D721Med (cell line): ENCODE data around the gene CTXND1.
"Not testable (repeated sequence)": the region's sequence is repeated elsewhere in the genome, so short reads cannot be mapped to it uniquely, and the experiment has no call there.

Experiments
- DNase-seq: peaks from one replicate; pipeline ENCODE4 v3.0.0; 2011; ENCODE audit warnings: low spot score; ENCODE audit not compliant: insufficient read length
- FAIRE-seq: peaks from 2 replicates; lab custom pipeline; 2011; peaks lifted over from hg19 to GRCh38; lab: Jason Lieb, UNC
- TF ChIP-seq, protein P1 (sequence below): IDR thresholded peaks from 2 replicates; pipeline ENCODE4 v1.5.1; 2012; ENCODE audit warnings: mild to moderate bottlenecking, control low read depth; ENCODE audit not compliant: insufficient read depth; ENCODE audit errors: missing control alignments

CTXND1 gene

DNA sequence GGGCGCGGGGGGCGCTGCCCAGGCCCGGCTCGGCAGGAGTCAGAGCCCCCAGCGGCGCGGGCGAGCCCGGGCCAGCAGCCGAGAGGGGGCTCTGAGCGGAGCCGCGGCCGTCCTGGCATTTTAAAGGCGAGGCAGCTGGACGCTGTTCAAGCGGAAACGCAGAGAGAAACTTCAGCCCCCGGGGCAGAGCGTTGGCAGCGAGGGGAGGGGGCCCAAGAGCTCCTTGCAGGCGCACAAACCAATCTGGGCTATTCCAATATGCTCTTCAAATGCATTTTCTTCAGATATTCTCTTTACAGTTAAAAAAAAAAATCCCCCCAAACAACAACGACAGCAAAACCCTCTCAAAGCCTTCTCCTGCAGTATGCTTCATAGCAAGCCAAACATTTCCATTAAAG lies at the start of gene CTXND1:
TSS of gene CTXND1 (minus strand) at position 93 of the 398 bp plus-strand sequence. CDS start 50,264 bp downstream, outside the sequence.
- no peak for FAIRE-seq
- TF ChIP-seq, protein P1, sequence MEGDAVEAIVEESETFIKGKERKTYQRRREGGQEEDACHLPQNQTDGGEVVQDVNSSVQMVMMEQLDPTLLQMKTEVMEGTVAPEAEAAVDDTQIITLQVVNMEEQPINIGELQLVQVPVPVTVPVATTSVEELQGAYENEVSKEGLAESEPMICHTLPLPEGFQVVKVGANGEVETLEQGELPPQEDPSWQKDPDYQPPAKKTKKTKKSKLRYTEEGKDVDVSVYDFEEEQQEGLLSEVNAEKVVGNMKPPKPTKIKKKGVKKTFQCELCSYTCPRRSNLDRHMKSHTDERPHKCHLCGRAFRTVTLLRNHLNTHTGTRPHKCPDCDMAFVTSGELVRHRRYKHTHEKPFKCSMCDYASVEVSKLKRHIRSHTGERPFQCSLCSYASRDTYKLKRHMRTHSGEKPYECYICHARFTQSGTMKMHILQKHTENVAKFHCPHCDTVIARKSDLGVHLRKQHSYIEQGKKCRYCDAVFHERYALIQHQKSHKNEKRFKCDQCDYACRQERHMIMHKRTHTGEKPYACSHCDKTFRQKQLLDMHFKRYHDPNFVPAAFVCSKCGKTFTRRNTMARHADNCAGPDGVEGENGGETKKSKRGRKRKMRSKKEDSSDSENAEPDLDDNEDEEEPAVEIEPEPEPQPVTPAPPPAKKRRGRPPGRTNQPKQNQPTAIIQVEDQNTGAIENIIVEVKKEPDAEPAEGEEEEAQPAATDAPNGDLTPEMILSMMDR: no peak
- no peak for DNase-seq

DNA sequence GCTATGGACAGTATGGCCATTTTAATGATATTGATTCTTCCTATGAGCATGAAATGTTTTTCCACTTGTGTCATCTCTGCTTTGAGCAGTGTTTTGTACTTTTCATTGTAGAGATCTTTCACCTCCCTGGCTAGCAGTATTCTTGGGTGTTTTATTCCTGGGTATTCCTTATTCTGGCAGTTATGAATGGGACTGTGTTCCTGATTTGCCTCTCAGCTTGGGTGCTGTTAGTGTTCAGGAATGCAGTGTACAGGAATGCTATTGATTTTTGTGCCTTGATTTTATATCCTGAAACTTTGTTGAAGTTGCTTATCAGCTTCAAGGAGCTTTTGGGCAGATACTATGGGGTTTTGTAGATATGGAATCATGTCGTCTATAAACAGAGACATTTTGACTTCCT lies 49.5 kb upstream of the CTXND1 start:
- DNase-seq (no peak), FAIRE-seq (no peak)
- TF ChIP-seq, protein P1: no peak

DNA sequence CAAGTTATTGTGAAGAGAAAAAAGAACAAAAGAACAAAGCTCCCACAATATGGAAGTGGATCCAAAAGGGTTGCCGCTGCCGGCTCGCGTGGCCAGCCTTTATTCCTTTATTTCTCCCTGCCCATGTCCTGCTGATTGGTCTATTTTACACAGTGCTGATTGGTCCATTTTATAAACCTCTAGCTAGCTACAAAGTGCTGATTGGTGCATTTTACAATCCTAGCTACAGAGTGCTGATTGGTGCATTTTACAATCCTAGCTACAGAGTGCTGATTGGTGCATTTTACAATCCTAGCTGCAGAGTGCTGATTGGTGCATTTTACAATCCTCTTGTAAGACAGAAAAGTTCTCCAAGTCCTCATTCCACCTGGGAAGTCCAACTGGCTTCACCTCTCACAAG lies 43.8 kb upstream of the CTXND1 start:
- FAIRE-seq, DNase-seq: not testable (repeated sequence)

DNA sequence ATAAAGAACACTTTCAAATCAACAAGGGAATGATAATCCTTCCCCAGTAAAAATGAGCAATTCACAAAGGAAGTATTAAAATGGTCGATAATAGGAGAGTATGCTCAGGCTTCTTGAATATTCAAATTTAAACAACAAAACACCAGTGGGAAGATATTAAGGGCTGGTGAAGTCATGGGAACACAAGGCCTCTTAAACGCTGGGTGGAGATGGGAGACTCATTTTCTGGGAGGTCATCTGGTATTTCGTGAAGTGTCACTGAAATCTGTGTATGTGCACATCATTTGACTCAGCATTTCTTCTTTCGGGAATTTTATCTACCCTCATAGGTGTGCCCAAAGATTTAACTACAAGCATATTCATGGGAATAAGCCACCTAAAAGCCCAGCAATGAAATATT lies 40.1 kb upstream of the CTXND1 start:
- TF ChIP-seq, protein P1: no peak
- DNase-seq (no peak), FAIRE-seq (no peak)

DNA sequence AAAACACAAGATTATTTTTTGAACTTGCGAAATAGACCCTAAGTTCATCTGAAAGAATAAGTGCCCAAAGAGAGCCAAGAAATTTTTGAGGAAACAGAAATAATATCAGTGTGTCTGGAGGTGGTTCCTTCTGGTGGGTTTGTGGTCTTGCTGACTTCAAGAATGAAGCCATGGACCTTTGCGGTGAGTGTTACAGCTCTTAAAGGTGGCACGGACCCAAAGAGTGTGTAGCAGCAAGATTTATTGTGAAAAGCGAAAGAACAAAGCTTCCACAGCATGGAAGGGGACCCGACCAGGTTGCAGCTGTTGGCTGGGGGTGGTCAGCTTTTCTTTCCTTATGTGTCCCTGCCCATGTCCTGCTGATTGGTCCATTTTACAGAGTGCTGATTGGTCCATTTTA lies 38.9 kb upstream of the CTXND1 start:
- not testable (repeated sequence) for FAIRE-seq, DNase-seq

DNA sequence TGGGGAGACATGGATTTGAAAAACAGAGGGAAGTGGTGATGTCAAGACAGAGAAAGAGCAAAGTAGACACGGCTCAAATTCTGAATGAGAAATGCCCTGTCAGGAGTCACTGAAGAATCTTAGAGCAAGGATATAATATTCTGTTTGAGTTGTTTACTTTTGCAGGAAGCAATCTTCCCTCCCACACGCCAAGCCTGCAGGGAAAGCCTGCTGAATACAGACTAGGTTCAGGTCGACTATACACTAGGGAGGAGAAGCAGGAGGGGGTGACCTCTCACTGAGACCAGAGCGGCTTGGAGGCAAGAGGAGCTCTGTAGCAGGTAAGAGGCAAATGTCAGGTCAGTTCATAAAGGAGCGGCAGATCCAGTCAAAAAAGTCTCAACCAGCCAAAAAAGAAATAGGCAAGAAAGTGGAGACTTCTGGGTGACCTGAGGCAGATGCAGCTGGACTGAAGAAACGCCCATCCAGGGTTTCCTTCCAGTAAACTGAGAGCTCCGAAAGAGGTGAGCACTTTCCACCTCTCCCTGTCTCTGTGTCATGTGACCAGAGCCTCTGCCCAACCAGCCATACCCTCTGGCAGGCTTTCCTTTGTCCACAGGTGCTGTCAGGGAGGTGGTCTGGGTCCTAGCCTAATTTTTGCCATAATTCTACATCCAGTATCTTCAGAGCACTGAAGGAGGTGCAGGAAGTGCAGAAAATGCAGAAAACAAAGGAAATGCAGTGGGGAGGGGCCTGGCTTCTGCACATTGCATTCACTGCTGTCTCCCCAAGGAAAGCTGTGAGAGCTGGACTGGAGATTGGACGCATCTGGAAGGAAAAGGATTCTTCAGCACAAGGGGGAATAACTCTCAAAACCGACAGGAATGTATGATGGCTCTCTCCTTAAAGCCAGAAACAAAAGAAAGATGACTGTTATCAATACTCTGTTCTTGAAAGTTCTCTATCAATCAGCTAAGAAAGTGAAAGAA lies 37.8 kb upstream of the CTXND1 start:
- FAIRE-seq (no peak), DNase-seq (no peak)
- TF ChIP-seq, protein P1: no peak

DNA sequence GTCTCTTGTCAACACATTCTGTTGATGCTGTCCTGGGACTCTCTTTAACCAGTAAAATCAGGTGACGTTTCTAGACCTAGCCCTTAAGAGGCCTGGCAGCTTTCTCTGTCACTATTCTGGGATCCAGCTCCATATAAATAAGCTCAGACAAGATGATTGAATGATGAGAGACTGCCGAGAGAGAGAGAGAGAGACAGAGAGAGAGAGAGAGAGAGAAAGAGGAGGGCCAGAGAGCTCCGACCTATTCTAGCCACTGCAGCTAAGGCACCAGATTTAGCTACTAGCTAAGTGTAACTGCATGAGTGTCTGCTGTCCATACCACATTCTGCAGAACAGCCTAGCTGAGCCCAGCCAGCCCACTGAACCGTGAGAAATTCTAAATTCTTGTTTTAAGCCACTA lies 36.1 kb upstream of the CTXND1 start:
- FAIRE-seq (no peak), DNase-seq (no peak)
- TF ChIP-seq, protein P1: no peak

DNA sequence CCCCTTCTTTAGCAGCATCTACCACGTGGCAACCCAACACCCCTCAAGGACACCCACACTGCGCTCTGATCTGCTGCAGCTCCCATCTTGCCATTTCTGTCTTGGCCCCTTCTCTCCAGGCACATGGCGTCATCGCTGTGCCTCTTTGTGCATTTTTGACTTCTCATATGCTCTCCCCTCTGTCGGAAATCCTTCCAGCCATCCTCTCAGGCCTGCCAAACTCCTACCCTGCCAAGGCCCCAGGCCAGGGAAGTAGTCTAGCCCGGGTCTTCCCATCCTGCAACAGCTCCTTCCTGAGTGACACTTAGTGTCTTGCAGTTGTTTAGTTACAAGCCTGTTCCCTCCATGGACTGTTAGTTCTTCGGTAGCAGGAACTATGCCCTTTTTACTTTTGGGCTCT lies 34.0 kb upstream of the CTXND1 start:
- DNase-seq (no peak), FAIRE-seq (no peak)
- TF ChIP-seq, protein P1: no peak
